Retina (tissue), 1 donor: ENCODE measurements around the gene GAB2.
A peak's percentile ranks its signal among the peaks of the same experiment; 100 is the strongest.

Source experiments
- DNase-seq: peaks from one replicate; pipeline ENCODE4 v3.0.0-alpha.2; 2016

GAB2 gene

GRCh38 chr11:78340530-78340929 is 77.1 kb downstream of the GAB2 start:
- no peak for DNase-seq

- no peak for DNase-seq
Observed at GRCh38 chr11:78339945-78340344, 77.7 kb downstream of the GAB2 start.

- no peak for DNase-seq
Observed at GRCh38 chr11:78339483-78339882, 78.1 kb downstream of the GAB2 start.

- no peak for DNase-seq
Observed at GRCh38 chr11:78338702-78339101, 78.9 kb downstream of the GAB2 start.

GRCh38 chr11:78338138-78338537 is 79.5 kb downstream of the GAB2 start:
- DNase-seq = no peak

- no peak for DNase-seq
Observed at GRCh38 chr11:78337554-78337924, 80.1 kb downstream of the GAB2 start.

GRCh38 chr11:78336877-78337553 is 80.6 kb downstream of the GAB2 start:
- DNase-seq = no peak

- no peak for DNase-seq
Observed at GRCh38 chr11:78334109-78334508, 83.5 kb downstream of the GAB2 start.

GRCh38 chr11:78332872-78333271 is 84.7 kb downstream of the GAB2 start:
- DNase-seq = no peak

- no peak for DNase-seq
Observed at GRCh38 chr11:78332174-78332866, 85.3 kb downstream of the GAB2 start.

GRCh38 chr11:78331711-78332110 is 85.9 kb downstream of the GAB2 start:
- no peak for DNase-seq

- no peak for DNase-seq
Observed at GRCh38 chr11:78330361-78330760, 87.3 kb downstream of the GAB2 start.

- no peak for DNase-seq
Observed at GRCh38 chr11:78327945-78328344, 89.7 kb downstream of the GAB2 start.

- no peak for DNase-seq
Observed at GRCh38 chr11:78325274-78325781, 92.3 kb downstream of the GAB2 start.

GRCh38 chr11:78323363-78323762 is 94.3 kb downstream of the GAB2 start:
- DNase-seq = no peak

GRCh38 chr11:78319453-78319955 is 98.1 kb downstream of the GAB2 start:
- DNase-seq = no peak

GRCh38 chr11:78318321-78319114 is 99.1 kb downstream of the GAB2 start:
- DNase-seq = peak; percentile 55

GRCh38 chr11:78315724-78316123 is 101.9 kb downstream of the GAB2 start:
- no peak for DNase-seq

GRCh38 chr11:78314762-78315161 is 102.9 kb downstream of the GAB2 start:
- DNase-seq = no peak

GRCh38 chr11:78313898-78314297 is 103.7 kb downstream of the GAB2 start:
- DNase-seq = no peak

GRCh38 chr11:78313181-78313795 is 104.3 kb downstream of the GAB2 start:
- DNase-seq = no peak

- no peak for DNase-seq
Observed at GRCh38 chr11:78312712-78313111, 104.9 kb downstream of the GAB2 start.
